ENCODE measurements around the gene SLC9A3.

Gene SLC9A3

DNA sequence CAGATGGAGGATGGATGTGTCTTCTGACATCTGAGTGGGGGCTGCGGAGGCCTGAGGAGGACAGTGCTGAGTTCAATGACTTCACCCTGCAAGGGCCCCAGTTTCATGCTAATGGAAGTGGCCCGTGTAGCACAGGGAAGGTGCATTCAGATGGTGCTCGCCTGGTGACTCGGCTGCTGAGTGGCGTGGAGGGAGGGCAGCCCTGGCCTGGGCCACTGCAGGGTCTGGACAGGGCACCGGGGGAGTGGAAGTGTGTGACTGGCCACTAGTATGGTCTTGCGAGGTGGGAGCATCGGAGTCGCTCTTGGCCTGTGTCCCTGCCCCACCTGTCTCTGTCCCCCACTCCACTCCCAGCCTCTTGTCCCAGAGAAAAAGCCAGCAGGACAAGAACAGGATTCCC lies 1.7 kb upstream of the SLC9A3 start:
- TF ChIP-seq, protein P1, sequence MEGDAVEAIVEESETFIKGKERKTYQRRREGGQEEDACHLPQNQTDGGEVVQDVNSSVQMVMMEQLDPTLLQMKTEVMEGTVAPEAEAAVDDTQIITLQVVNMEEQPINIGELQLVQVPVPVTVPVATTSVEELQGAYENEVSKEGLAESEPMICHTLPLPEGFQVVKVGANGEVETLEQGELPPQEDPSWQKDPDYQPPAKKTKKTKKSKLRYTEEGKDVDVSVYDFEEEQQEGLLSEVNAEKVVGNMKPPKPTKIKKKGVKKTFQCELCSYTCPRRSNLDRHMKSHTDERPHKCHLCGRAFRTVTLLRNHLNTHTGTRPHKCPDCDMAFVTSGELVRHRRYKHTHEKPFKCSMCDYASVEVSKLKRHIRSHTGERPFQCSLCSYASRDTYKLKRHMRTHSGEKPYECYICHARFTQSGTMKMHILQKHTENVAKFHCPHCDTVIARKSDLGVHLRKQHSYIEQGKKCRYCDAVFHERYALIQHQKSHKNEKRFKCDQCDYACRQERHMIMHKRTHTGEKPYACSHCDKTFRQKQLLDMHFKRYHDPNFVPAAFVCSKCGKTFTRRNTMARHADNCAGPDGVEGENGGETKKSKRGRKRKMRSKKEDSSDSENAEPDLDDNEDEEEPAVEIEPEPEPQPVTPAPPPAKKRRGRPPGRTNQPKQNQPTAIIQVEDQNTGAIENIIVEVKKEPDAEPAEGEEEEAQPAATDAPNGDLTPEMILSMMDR (conservative IDR thresholded peaks at IDR 0.05): no peak

DNA sequence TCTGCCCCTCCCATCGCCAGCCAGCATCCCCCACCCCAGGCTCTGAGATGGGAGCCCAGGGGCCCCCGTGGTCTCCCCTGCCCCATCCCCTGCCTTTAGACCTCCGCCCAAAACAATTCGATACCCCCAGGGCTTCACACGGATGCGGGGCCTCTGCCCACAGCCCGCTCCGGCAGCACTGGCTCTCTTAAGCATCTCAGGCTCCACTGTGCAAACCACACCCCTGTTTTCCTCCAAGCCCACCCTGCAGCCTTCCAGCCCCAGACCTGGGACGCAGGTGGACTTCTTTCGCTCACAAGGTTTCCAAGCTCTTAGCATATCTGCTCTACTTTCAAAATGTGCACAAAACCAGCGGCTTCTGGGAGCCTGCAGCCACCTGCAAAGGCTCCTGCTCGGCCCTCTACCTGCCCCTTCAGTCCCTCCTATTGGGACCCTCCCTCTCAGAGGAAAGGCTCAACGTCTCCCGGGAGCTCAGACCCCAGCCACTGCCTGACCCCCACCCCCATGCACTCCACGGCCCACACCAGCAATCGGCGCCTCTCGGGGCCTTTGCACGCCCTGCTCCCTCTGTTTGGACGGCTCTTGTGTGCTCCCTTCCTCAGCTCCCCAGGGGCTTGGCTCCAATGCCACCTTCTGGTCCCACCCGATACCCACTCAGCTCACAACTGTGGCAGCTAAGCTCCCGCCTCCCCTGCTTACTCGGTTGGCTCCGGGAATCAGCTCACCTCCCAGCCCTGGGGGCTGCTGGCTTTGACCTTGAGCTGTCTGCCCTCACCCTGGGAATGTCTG lies 918 bp upstream of the SLC9A3 start:
- no peak overlapping the region; the same call in 1 of the 2 replicates for H3K27ac ChIP-seq
- TF ChIP-seq, protein P1 (conservative IDR thresholded peaks at IDR 0.05): no peak

More for the DNA sequence above, 1.7 kb upstream of the SLC9A3 start:
- H3K27ac ChIP-seq: no peak overlapping the region; the same call in 1 of the 2 replicates

DNA sequence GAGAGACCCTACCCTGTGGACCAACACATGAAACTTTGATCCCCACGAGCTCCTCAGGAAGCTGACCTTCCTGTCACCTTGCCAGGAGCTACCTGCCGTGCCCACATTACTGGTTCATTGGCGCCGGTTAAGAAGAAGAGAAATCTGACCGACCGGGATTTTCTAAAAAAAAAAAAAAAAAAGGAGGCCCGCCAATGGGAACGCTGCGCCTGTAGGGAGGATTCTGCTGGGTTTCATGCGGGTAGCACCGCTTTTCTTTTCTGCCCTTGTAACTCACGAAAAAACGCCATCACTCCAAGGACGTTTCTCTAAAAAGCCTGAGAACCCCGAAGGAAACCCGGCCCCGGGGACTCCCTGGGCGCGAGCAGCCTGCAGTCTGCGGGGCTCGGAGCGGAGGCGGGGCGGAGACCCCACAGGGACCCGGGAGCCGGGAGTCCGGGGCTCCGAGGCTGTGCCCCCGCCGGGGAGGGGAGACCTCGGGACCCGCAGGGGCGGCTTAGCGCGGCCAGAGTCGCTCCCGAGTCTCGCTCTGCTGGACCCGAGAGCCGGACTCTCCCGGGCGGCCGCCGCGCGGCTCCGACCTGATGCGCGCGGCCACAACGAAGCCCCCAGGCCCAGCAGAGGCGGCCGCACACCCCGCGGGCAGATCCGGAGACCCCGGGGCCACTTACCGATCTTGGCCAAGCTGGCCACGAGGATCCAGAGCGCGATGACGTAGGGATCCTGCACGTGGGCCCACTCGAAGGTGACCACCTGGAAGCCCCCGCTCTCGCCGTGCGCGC lies 617 bp downstream of the SLC9A3 start:
- H3K27ac ChIP-seq: peak overlapping the region; percentile 66; the same call in 1 of the 2 replicates
- TF ChIP-seq, protein P1 (conservative IDR thresholded peaks at IDR 0.05): no peak

DNA sequence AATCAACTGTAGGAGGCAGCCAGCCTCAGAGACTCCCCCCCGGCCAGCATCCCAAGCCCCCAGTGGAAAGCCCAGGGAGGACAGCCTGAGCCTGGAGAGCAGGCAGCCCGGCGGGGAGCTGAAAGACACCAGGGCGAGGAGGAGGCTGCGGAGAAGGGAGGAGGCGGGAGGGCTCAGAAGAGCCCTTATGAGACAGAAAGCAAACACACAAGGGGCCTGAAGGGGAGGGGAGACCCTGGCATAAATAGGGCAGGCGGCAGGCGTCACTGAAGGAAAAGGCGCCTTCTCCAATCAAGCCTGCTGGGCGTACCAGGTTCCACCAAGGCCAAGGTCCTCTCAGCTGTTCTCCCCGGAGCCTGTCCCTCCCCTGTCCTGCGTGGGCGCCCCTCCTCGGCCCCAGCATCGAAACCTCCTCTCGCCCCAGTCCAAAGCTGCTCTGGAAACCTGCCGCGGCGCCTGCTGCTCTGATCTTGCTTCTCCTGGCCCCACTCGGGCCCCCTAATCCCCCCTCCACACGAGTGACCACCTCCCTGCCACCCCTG lies 1.3 kb downstream of the SLC9A3 start:
- TF ChIP-seq, protein P1 (conservative IDR thresholded peaks at IDR 0.05): no peak
- peak overlapping the region; percentile 66; the same call in 1 of the 2 replicates for H3K27ac ChIP-seq

DNA sequence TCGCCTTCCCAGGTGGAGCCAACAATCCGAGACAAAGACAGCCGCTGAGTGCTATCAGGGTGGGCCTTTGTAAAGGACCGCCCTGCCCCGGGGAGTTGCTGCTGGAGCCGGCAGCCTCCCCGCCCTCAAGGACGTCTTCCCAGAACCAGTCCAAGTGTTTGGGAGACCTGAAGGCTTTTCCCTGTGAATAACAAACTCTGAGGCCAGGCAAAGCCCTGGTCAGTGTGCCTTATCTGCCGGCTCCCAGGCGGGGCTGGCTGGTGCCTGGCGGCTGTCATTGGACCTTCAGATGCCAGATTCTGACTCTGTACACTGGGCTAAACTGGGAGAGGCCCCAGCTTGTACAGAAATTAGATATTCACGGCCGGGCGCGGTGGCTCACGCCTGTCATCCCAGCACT lies 2.1 kb downstream of the SLC9A3 start:
- H3K27ac ChIP-seq: no peak overlapping the region
- TF ChIP-seq, protein P1 (conservative IDR thresholded peaks at IDR 0.05): no peak

DNA sequence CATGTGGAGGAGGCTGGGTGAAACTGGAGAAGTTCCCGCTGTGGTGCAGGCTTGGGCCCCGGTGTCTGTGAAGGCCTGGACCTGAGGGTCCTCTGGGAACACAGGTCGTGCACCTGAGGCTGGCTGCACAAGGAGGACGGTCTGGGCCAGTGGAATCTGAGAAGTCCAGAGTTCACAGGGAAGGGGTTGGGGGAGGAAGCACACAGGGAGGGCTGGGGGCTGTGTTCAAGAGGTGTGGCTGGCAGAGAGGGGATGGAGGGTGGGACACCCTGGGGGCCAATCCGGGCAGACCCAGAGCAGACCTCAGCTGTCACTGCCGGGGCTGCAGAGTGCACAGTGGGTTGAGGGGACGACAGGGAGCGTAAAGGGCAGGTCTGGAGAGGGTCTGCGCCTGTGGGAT lies 2.6 kb downstream of the SLC9A3 start:
- H3K27ac ChIP-seq: no peak overlapping the region
- TF ChIP-seq, protein P1 (conservative IDR thresholded peaks at IDR 0.05): no peak

DNA sequence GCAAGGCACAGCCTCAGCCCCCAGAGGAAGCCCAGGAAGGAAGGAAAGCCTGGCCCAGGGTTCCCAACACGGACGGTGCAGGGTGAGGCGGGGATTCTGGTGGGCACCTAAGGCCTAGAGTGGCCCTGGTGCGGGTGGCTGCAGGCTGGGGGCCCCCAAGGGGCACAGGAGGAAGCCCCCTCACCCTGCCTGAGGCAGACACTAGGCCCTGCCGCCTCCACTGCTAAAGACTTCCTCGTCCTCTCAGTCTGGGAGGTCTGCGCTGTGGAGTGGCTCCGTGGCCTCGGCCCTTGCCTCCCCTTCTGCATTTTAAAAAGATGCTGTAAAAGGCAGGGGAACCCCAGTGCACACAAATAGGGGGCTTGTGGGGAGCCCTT lies 3.4 kb downstream of the SLC9A3 start:
- H3K27ac ChIP-seq: no peak overlapping the region; the same call in 1 of the 2 replicates
- TF ChIP-seq, protein P1 (conservative IDR thresholded peaks at IDR 0.05): no peak

All from VCaP (cell line).